Activated B cell treated with CpG ODN at 0.5 μM for 24 hours (primary cell): ENCODE data around the gene SH3GL3. TPM values are rescaled to one million over a fixed set of nuclear protein-coding genes. Genes with fewer than 3 reads are reported as not detected.

ENCODE experiments used
- ATAC-seq: fragments of 200-7000 bp; cut with Tn5 transposase; one replicate; pipeline ENCODE4 v1.10.0; 2021; ENCODE audit warnings: low read depth, mild to moderate bottlenecking, moderate library complexity
- CTCF ChIA-PET: fragments of 350-600 bp; sonication (Branson Sonifier 250); formaldehyde crosslinking; loops from one replicate; lab custom pipeline; 2021; ENCODE audit warnings: antibody characterized with exemption; lab: Charles Lee
- POLR2A ChIA-PET: fragments of 350-600 bp; sonication (Branson Sonifier 250); formaldehyde crosslinking; loops from one replicate; lab custom pipeline; 2021; ENCODE audit warnings: antibody characterized with exemption; lab: Charles Lee
- DNase-seq: peaks from one replicate; pipeline ENCODE4 v3.0.0; 2022
- H3K27ac Mint-ChIP-seq: one replicate; pipeline ENCODE4 v1.8.0; 2020; ENCODE audit warnings: mixed read lengths
- H3K27me3 Mint-ChIP-seq: one replicate; pipeline ENCODE4 v1.8.0; 2021; ENCODE audit warnings: mixed read lengths
- H3K36me3 Mint-ChIP-seq: one replicate; pipeline ENCODE4 v1.8.0; 2021; ENCODE audit warnings: low read depth, mixed read lengths
- H3K4me1 Mint-ChIP-seq: one replicate; pipeline ENCODE4 v1.8.0; 2021; ENCODE audit warnings: mixed read lengths
- H3K4me3 Mint-ChIP-seq: one replicate; pipeline ENCODE4 v1.8.0; 2020; ENCODE audit warnings: mild to moderate bottlenecking, mixed read lengths
- H3K9me3 Mint-ChIP-seq: one replicate; pipeline ENCODE4 v1.8.0; 2020; ENCODE audit warnings: mixed read lengths
- intact Hi-C: fragments of 100-400 bp; cut with micrococcal nuclease; formaldehyde crosslinking; loops from one replicate; pipeline ENCODE4 v1.15.1; 2024
- total RNA-seq: library from RNA; stranded (reverse); gene quantifications from 2 replicates; pipeline ENCODE4 v1.2.3, GENCODE V29; 2022
- TF ChIP-seq, protein P1 (sequence below): fragments of 200-600 bp; IDR thresholded peaks from one replicate; pipeline ENCODE4 v1.8.0; 2022; ENCODE audit warnings: antibody characterized with exemption, mild to moderate bottlenecking

The SH3GL3 gene
- total RNA-seq, 1 donor from 2014 or later, result not detected

DNA sequence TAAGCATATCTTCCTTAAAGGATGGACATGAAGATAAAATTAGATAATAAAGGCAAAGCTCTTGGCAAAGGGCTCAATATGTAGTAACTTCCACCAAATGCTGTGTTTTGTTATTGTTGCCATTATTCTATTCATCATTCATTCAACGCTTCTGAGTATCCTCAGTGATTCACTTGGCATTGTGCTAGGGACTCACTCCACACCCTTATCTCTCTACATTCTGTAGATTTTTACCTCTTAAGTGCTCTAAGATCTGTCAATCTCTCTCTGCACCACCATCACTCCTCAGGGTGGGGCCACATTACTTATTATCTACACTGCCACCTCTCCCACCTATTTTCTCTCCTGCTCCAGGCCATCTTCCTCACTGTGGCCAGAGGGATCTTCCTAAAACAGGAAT, 51.2 kb downstream of the SH3GL3 start:
- DNase-seq, result no peak
- Mint-ChIP-seq H3K4me3 (no peak overlapping the region), H3K4me1 (no peaks in the 10 kb centered on the region), H3K27ac (no peak overlapping the region), H3K9me3 (peaks cover 12% of the 10 kb centered on the region), H3K27me3 (peaks cover 2% of the 10 kb centered on the region), H3K36me3 (no peaks in the 10 kb centered on the region)
- intact Hi-C loops, result no loop called here
- CTCF ChIA-PET, result no interaction called here
- ATAC-seq, result no peak
- POLR2A ChIA-PET, result no interaction called here
- TF ChIP-seq, protein P1, sequence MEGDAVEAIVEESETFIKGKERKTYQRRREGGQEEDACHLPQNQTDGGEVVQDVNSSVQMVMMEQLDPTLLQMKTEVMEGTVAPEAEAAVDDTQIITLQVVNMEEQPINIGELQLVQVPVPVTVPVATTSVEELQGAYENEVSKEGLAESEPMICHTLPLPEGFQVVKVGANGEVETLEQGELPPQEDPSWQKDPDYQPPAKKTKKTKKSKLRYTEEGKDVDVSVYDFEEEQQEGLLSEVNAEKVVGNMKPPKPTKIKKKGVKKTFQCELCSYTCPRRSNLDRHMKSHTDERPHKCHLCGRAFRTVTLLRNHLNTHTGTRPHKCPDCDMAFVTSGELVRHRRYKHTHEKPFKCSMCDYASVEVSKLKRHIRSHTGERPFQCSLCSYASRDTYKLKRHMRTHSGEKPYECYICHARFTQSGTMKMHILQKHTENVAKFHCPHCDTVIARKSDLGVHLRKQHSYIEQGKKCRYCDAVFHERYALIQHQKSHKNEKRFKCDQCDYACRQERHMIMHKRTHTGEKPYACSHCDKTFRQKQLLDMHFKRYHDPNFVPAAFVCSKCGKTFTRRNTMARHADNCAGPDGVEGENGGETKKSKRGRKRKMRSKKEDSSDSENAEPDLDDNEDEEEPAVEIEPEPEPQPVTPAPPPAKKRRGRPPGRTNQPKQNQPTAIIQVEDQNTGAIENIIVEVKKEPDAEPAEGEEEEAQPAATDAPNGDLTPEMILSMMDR, result no peak

GRCh38 chr15:83498801-83499200, 51.7 kb downstream of the SH3GL3 start:
- DNase-seq, result no peak
- Mint-ChIP-seq H3K27me3 (peaks cover 2% of the 10 kb centered on the region), H3K36me3 (no peaks in the 10 kb centered on the region), H3K4me1 (no peaks in the 10 kb centered on the region), H3K4me3 (no peak overlapping the region), H3K27ac (no peak overlapping the region), H3K9me3 (peaks cover 12% of the 10 kb centered on the region)
- ChIA-PET CTCF (no interaction called here), POLR2A (no interaction called here)
- intact Hi-C loops, result no loop called here
- TF ChIP-seq, protein P1, result no peak
- no peak for ATAC-seq

DNA sequence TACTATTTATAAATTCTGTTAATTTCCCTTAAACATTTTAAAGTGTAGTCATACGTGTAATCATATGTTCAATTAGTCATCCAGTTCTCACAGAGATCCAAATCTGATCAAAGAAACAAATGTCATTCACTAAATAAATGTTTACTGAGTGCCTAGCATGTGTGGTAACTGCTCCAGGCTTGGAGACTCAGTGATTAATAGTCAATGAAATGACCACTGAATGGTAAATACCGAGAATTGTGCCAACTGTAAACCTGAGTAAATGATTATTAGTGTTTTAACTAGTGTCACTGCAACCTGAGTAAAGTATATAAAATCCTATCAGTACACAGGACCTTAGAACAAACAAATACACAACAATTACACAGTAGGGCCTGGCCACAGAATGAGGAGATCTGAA, 52.3 kb downstream of the SH3GL3 start:
- Mint-ChIP-seq H3K4me1 (no peaks in the 10 kb centered on the region), H3K4me3 (no peak overlapping the region), H3K27ac (no peak overlapping the region), H3K9me3 (peaks cover 12% of the 10 kb centered on the region), H3K36me3 (no peaks in the 10 kb centered on the region), H3K27me3 (peaks cover 2% of the 10 kb centered on the region)
- CTCF ChIA-PET, result no interaction called here
- DNase-seq (no peak), ATAC-seq (no peak)
- POLR2A ChIA-PET, result no interaction called here
- TF ChIP-seq, protein P1, result no peak
- intact Hi-C loops, result no loop called here

DNA sequence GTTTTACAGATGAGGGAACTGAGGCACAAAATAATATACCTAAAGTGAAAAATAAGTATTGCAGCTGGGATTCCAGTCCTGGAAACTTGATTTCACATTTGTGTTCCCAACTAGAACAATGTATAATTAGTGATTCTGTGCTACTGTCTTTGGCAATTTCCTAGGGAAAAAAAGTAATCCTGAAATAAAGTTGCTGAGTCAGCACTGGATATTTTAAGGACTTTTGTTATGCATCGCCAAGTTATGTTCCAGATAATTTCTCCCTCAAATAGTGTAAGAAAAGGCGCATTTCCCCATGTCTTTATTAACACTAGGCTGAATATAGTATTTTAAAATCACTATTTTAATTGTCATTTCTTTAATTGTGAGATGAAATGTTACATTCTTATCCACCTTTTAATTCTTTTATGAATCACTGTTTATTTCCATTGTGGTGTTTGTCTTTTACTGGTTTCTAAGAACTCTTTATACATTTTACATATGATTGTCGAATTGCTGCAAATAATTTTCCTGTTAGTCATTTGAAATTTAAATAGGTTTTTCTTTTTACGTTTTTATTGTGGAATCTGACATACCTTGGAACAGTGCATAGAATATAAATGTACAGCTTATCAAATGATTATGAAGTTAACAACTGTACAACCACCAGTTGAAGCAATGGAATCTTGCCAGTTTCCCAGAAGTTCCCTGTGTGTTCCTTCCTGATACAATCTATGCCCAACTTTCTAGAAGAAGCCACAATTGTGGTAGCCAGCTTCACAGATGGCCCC, 56.6 kb downstream of the SH3GL3 start:
- no peaks in the 10 kb centered on the region for H3K36me3 Mint-ChIP-seq
- H3K27ac Mint-ChIP-seq, result no peak overlapping the region
- TF ChIP-seq, protein P1, result no peak
- ATAC-seq (no peak), DNase-seq (no peak)
- no peak overlapping the region for H3K4me3 Mint-ChIP-seq
- H3K4me1 Mint-ChIP-seq, result no peaks in the 10 kb centered on the region
- ChIA-PET CTCF (no interaction called here), POLR2A (no interaction called here)
- H3K27me3 Mint-ChIP-seq, result no peaks in the 10 kb centered on the region
- peaks cover 2% of the 10 kb centered on the region for H3K9me3 Mint-ChIP-seq
- intact Hi-C loops, result no loop called here

DNA sequence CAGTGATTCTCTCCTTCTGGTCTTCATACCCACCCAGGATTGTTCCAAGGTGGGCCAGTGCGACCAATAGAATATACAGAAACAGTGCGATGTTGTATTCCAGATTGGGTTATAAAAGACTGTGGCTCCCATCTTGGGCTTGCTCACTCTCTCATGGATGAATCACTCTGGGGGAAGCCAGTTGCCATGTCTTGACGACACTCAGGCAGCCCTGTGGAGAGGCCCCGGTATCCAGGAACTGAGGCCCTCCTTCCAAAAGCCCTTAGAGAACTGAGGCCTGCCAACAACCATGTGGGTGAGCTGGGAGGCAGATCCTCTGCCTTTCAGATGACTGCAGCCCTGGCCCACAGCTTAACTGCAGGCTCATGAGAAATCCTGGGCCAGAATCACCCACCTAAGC, 57.2 kb downstream of the SH3GL3 start:
- H3K27me3 Mint-ChIP-seq, result no peaks in the 10 kb centered on the region
- ATAC-seq (no peak), DNase-seq (no peak)
- TF ChIP-seq, protein P1, result no peak
- no peaks in the 10 kb centered on the region for H3K9me3 Mint-ChIP-seq
- ChIA-PET CTCF (no interaction called here), POLR2A (no interaction called here)
- no peak overlapping the region for H3K4me3 Mint-ChIP-seq
- intact Hi-C loops, result no loop called here
- no peaks in the 10 kb centered on the region for H3K4me1 Mint-ChIP-seq
- no peaks in the 10 kb centered on the region for H3K36me3 Mint-ChIP-seq
- no peak overlapping the region for H3K27ac Mint-ChIP-seq
